GM18951 (cell line): Measurements from ENCODE around the gene CD2.
A peak's percentile ranks its signal among the peaks of the same experiment; 100 is the strongest.

ENCODE experiments used
- POLR2A ChIP-seq: IDR thresholded peaks from 4 replicates; pipeline ENCODE4 v1.6.1; 2011; ENCODE audit warnings: mild to moderate bottlenecking; ENCODE audit not compliant: insufficient read length, insufficient read depth; ENCODE audit errors: extremely low read depth
- in situ Hi-C: fragments of 300-500 bp; cut with MboI; formaldehyde crosslinking; loops from one replicate; pipeline ENCODE4 v1.12.0; 2022; ENCODE audit warnings: low sequenced_read_pairs, mixed read lengths, inconsistent platforms; ENCODE audit not compliant: unreplicated experiment

Gene CD2

GRCh38 chr1:116721039-116721405, 33.2 kb upstream of the CD2 start:
- in situ Hi-C loops, result no loop called here
- no peak for TF ChIP-seq POLR2A

DNA sequence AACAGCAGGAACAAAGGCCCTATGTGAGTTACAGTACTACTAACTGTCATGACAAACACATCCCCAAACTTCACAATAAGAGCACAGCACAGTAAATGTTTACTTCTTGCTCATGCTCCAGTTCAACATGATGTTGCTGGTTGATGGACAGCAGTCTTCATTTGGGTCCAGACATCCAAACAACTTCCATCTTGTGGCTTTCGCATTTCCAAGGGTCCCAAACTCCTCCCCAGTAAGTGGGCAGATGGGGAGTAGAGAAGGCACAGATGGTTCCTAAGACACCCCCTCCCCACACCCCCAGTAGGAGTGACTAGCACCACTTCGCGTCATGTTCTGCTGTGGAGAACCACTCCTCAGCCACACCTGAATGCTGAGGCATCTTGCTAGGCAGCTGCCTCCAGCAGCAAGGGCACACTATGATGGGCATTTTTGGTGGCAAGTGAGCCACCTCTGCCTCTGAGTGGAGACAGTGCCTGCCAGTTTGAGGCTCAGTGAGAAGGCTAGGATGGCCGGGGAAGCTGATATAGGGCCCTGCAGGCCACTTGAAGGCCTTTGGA, 32.7 kb upstream of the CD2 start:
- no peak for TF ChIP-seq POLR2A
- in situ Hi-C loops, result no loop called here

DNA sequence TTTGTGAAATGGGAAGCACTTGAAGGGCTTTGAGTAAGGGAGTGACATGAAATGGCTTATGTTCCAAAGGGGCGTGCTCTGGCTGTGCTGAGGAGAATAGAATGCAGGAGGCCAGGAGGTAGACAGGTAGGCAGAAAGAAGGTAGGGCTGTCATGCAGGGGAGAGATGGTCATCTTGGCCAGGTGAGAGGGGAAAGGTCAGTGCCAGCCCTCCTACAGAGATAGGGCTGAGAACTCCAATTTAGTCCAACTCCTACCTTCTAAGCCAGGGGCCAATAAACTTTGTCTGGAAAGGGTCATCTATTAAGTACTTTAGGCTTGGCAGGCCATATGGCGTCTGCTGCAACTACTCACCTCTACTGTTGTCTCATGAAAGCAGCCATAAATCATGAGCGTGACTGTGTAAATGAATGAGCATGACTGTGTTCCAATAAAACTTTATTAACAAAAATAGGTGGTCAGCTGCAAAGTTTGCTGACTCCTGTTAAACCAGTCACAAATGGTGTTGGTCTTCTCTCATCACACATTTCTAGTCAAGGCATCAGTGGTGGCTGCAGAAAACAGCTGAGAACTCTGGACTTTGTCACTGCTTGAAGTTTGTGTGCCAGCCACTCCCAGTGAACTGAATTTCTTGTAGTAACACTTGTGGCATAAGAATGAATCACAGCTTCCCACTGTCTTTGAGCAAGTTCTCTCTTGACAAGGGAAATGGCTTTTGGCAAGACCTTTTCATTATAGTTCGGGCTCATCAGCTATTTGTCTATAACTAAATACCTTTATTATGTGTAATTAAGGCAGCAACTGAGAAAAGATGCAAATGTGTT, 32.0 kb upstream of the CD2 start:
- TF ChIP-seq POLR2A, result no peak

GRCh38 chr1:116724765-116725375, 29.4 kb upstream of the CD2 start:
- in situ Hi-C loops, result no loop called here
- no peak for TF ChIP-seq POLR2A

More for the DNA sequence above, 32.0 kb upstream of the CD2 start:
- in situ Hi-C loops, result no loop called here

GRCh38 chr1:116725798-116726197, 28.4 kb upstream of the CD2 start:
- no peak for TF ChIP-seq POLR2A
- in situ Hi-C loops, result no loop called here

GRCh38 chr1:116726872-116727820, 27.1 kb upstream of the CD2 start:
- no peak for TF ChIP-seq POLR2A
- in situ Hi-C loops, result no loop called here

GRCh38 chr1:116731439-116731838, 22.8 kb upstream of the CD2 start:
- in situ Hi-C loops, result loop anchor here (5.0 to 10.0 kb wide), 2 partner anchors 86 to 323 kb away; no protein-coding TSS in a partner anchor
- no peak for TF ChIP-seq POLR2A

- TF ChIP-seq POLR2A, result no peak
- in situ Hi-C loops, result loop anchor here (5.0 to 10.0 kb wide), 2 partner anchors 85 to 322 kb away; no protein-coding TSS in a partner anchor
These were observed 21.5 kb upstream of the CD2 start for GRCh38 chr1:116732726-116733125.

- TF ChIP-seq POLR2A, result no peak
- in situ Hi-C loops, result loop anchor here (5.0 to 10.0 kb wide), 2 partner anchors 84 to 321 kb away; no protein-coding TSS in a partner anchor
These were observed 20.5 kb upstream of the CD2 start for GRCh38 chr1:116733476-116734365.

GRCh38 chr1:116735246-116735645, 19.0 kb upstream of the CD2 start:
- in situ Hi-C loops, result loop anchor here (10.0 kb wide), 1 partner anchor 320 kb away; no protein-coding TSS in a partner anchor
- no peak for TF ChIP-seq POLR2A

GRCh38 chr1:116737020-116737854, 17.0 kb upstream of the CD2 start:
- TF ChIP-seq POLR2A, result peak; percentile 33
- in situ Hi-C loops, result loop anchor here (10.0 kb wide), 1 partner anchor 318 kb away; no protein-coding TSS in a partner anchor
